Adipose tissue (tissue), 3 donors: Measurements from ENCODE around the gene RGS14. TPM values are rescaled to one million over a fixed set of nuclear protein-coding genes. Genes with fewer than 3 reads are reported as not detected.
"Not testable (repeated sequence)": the region's sequence is repeated elsewhere in the genome, so short reads cannot be mapped to it uniquely, and the experiment has no call there.

ENCODE experiments used
- H3K27ac ChIP-seq: one replicate; pipeline ENCODE4 v1.5.1; 2013; ENCODE audit warnings: low read depth, low read length
- WGBS, 3 donors: extraction: QIAGEN DNeasy Blood & Tissue Kit; methylation state at CpG; one replicate each; pipeline ENCODE4 v1.1.7; 2013; 5-methylcytosine and 5-hydroxymethylcytosine counted together
- polyA plus RNA-seq, 3 donors: library from polyadenylated mRNA; stranded (reverse); fragments of 200-250 nt; gene quantifications; one replicate each; pipeline ENCODE4 v1.2.3, GENCODE V29; 2013
- donor health status: healthy with polysubstance abuse.
- donor health status: Bipolar disorder and iron deficiency.
- donor health status: healthy.

RGS14 gene
- polyA plus RNA-seq, 3 donors: 10.1 to 17.9 (median 15.9) TPM

DNA sequence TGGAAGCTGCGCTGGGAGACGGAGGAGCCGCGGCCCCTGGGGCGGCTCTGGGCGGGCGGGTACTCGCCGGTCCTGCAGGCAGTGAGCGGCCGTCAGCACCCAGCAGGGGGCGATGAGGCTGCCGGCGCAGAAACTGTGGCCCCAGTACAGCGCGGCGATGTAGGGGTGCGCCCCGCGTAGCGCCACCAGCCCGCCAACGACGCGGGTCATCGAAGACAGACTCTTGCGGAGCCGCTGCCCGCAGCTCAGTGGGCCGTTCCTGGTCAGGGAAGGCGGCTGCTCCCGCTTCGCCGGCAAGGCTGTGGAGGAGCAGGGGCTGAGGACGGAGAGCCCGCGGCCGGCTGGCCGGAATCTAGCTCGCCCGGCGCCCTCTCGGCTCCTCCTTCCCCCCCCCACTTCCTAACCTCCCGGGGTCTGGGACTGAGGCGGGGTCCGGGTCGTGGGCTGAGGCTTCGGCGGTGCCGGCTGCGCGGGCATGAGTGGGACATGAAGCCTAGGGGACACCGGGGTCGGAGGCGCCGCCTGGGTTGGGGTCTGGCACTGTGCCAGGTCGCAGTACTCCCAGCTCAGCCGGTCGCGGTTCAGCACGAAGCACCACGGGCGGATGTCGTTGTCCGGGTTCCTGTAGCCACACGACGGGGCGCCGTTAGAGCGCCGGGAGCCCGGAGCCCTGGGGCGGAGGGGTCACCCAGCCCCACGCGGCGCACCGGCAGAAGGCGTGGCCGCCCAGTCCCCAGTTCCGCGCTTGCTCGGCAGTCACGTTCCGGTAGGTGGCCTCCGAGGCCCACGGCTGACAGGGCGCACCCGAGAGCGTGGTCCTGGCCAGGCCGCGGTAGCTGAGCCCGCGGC, 46.3 kb downstream of the RGS14 start:
- no peak overlapping the region for H3K27ac ChIP-seq
- 0% methylated on average over 80 to 93 of the region's 93 CpGs for WGBS, 3 donors

DNA sequence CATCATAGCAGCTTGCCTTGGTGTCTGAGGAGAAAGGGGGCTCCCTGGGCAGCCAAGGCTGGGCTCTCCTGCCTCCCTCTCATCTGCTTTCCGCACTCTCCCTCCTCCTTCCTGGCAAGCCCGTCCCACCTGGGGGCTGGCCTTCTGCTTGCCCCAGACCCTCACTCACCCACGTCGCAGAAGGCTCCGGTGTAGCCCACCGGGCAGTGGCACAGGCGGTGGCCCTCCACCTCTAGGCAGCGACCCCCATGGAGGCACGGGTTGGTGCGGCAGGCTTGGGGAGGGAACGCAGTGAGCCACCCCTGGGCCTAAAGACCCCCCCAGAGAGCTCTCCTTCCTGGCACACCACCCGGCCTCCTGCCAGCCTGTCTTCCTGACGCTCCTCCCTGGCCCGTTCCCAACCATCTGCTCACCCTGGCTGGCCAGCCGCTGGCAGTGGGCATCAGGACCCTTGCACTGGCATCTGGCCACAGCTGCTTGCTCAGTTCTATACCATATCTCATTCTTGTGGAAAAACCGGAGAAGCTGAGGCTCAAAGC, 47.0 kb downstream of the RGS14 start:
- H3K27ac ChIP-seq: no peak overlapping the region
- WGBS, 3 donors: 31 to 33% (median 32%) methylated on average over 16 of the region's 16 CpGs

DNA sequence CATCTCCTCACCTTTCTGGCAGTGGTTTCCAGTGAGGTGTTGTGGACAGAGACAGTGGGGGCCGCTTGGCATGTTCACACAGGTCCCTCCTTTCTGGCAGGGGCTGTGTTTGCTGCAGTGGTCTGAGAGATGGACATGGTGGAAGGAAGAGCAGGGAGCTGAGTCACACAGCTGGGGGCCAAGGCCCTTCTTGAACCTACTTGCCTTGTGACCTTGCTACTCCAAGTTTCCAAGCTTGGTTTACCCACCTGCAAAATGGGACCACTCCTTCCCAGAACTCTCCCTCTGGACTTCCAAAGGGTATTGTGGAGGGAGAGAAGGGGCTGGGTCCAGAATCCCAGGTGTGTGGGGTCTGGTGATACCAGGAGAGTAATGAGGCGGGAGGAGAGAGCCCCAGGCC, 47.6 kb downstream of the RGS14 start:
- WGBS, 3 donors: 87 to 96% (median 88%) methylated on average over 2 of the region's 2 CpGs
- no peak overlapping the region for H3K27ac ChIP-seq

DNA sequence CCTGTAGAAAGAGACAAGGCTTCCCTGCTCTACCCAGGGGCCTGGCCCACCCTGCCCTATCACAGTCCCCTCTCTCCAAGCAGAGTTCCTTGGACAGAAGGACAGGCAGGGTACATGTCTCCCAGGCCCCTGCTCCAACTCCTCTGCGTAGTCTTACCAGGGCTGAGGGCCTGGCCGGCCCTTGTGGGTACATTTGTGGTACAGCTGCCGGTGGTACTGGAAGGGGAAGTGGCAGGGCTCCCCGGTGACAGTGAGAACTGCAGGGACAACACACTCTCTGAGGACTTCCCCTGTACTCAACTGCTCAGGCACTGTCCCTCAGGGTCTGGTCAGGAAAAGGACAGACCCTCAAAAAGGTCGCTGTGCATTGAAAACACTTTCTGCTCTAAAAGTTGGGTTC, 48.1 kb downstream of the RGS14 start:
- 51 to 88% (median 67%) methylated on average over 5 of the region's 5 CpGs for WGBS, 3 donors
- H3K27ac ChIP-seq: no peak overlapping the region

DNA sequence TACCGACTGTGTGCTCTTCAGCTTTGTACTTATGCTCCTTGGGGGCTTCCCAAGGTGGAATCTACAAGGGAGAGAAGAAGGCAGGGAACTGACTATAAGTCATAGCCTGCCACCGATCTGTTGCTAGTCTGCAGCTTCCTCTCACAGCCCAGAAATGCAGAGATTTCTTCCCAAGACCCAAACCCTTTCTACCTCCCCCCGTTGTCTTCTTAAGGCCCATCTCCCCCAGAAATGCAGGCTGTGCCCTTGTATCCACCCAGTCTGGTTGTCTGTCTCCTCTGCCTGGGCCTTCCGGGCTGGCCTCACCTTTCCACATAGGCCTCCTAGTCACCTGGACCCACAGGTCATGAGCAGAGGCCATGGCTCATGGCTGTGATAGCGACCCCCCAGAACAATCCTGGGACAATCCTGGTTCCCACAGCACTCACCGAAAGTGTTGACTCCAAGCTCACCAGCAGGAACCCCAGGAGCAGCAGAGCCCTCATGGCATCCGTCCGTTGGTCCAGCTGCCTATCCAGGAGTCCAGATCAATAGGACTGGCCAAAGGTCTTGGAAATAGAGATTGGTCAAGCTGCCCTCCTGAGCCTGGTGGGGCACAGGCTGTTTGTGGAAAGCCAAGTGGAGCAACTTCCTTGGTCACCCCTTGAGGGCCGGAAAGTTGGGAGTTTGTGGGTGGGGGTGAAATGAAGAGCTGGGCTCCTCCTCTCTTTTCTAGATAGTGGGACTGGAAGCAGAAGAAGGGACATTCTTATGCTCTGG, 51.5 kb downstream of the RGS14 start, which contains the start of gene F12:
TSS of gene F12 (minus strand) at position 522 of the 759 bp plus-strand sequence. CDS start at position 485, 37 bp downstream.
- WGBS, 3 donors: 82 to 85% (median 85%) methylated on average over 9 of the region's 9 CpGs
- H3K27ac ChIP-seq: no peak within 1 kb of the TSS

DNA sequence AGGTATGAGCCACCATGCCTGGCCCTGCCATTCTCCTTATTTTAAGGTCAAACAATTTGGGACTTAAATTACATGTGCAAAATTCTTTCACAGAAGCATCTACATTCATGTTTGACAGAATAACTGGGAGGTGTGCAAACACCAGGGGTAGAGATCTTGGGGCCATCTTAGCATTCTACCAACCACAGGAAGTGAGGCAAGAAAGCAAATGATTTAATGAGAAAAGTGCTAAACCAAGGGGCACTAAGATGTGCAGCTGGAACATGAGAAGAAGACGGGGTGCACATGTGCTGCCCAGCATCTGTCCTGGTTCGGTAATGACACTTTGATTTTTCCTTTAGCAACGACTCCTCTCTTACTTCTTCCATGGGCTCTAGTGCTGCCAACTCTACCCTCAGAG, 52.9 kb downstream of the RGS14 start:
- no peak overlapping the region for H3K27ac ChIP-seq
- WGBS, 3 donors: 60 to 72% (median 72%) methylated on average over 3 of the region's 3 CpGs

DNA sequence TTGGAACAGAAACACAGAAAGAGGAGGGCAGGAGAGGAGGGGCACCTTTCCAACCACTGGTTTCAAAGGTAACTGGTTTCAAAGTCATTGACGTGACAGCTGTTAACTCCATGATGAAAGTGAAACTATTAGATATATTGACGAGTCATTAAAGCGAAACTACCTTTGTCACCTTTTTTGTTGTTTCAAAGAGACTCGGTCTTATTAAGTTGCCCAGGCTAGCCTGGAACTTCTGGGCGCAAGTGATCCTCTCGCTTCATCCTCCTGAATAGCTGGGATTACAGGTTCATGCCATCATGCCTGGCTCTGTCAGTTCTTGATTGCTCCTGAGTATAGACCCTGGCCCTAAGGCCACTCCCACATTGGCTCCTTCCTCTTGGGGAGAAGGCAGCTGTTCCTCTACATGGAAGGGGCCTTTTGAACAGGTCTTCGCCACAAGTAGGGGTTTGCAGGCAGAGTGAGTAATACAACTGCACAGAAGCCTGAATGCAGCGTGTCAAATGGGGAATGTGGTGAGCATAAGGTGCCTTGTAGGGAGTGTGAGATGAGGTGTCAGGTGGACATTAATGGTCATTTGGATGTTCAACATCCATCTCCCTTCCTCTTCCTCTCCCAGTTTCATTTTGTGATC, 55.0 kb downstream of the RGS14 start:
- 74 to 80% (median 78%) methylated on average over 8 of the region's 8 CpGs for WGBS, 3 donors
- no peak overlapping the region for H3K27ac ChIP-seq

DNA sequence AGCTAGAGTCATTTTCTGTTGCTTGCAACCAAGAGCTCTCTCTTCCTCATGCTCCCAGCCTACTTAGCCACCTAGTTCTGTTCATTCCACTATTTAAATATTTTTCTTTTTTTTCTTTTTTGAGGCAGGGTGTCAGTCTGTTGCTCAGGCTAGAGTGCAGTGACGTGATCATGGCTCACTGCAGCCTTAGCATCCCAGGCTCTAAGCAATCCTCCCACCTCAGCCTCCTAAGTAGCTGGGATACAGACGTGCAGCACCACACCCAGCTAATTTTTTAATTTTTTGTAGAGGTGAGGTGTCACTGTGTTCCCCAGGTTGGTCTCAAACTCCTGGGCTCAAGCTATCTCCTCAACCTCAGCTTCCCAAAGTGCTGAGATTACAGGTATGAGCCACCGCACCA, 56.8 kb downstream of the RGS14 start:
- 67 to 88% (median 86%) methylated on average over 3 of the region's 3 CpGs for WGBS, 3 donors

DNA sequence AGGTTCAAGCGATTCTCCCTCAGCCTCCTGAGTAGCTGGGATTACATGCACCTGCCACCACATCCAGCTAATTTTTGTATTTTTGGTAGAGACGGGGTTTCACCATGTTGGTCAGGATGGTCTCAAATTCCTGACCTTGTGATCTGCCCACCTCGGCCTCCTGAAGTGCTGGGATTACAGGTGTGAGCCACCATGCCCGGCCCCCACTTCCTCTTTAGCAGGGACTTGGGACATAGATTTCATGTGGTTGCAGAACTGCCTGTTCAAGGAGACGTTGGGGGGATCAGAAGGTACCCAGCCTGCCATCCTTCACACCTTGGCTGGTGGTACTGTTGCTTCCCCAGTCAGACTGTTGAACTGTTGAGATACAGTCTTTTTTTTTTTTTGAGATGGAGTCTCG, 59.4 kb downstream of the RGS14 start:
- 72 to 83% (median 81%) methylated on average over 6 of the region's 6 CpGs for WGBS, 3 donors
- H3K27ac ChIP-seq: not testable (repeated sequence)

More for the DNA sequence above, 56.8 kb downstream of the RGS14 start:
- H3K27ac ChIP-seq: no peak overlapping the region

DNA sequence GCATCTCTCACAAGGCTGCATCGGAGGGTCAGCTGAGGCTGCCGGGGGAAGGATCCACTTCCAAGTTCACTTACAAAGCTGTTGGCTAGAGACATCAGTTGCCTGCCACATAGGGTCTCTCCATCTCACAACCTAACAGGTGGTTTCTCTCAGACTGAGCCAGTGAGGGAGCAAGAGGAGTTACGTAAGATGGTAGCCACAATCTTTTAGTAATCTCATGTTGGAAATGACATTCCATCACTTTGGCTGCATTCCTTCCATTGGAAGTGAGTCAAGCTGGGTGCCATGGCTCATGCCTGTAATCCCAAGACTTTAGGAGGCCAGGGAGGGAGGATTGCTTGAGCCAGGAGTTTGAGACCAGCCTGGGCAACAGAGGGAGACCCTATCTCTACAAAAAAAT, 61.3 kb downstream of the RGS14 start:
- WGBS, 3 donors: 75 to 86% (median 84%) methylated on average over 3 of the region's 3 CpGs
- no peak overlapping the region for H3K27ac ChIP-seq

DNA sequence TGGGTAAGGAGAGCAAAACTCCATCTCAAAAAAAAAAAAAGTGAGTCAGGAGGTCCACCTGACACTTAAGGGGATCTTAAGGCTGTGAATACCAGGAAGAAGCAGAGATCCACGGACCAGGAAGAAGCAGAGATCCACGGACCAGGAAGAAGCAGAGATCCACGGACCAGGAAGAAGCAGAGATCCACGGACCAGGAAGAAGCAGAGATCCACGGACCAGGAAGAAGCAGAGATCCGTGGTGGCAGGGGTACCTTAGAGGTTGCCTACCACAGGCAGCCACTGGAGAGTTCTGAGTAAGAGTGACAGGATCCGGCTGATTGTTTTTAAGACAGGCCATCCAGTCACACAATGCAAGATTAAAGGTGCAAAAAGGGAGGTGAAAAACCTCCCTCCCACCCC, 62.7 kb downstream of the RGS14 start:
- WGBS, 3 donors: 69 to 72% (median 69%) methylated on average over 7 of the region's 7 CpGs

DNA sequence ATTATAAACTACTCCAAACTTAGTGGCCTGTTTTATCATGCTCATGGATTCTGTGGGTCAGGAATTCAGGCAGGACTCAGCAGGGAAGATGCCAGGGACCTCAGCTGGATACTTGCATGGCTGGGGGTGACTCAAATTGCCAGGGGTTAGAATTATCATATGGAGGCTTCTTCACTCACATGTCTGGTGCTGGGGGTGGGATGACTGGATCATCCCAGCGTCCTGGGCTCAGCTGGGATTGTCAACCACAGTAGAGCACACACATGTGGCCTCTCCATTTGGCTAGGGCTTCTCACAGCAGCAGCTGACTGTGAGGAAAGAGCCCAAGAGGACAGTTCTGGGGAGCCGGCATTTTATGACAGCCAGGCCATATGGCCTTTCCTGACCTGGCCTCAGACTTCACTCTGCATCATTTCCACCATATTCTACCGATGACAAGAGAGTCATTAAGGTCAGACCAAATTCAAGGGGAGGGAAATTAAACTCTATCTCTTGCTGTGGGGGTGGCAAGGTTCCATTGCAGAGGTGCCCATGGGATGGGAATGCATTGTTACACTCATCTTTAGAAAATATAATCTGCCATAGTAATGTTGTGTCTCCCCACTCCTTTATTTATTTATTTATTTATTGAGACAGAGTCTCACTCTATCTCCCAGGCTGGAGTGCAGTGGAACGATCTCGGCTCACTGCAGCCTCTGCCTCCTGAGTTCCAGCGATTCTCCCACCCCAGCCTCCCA, 63.5 kb downstream of the RGS14 start:
- 76 to 84% (median 80%) methylated on average over 6 of the region's 6 CpGs for WGBS, 3 donors

More for the DNA sequence above, 62.7 kb downstream of the RGS14 start:
- H3K27ac ChIP-seq: not testable (repeated sequence)

More for the DNA sequence above, 63.5 kb downstream of the RGS14 start:
- no peak overlapping the region for H3K27ac ChIP-seq

Other genes with a start within 250 kb of the RGS14 start
- 1 to 10 TPM; 7.1 to 8.7 (median 8.3) TPM for gene NSD1, start 224.2 kb upstream of the RGS14 start, polyA plus RNA-seq
- 10 to 100 TPM; 33.7 to 70.7 (median 59.7) TPM for gene RAB24, start 54.2 kb upstream of the RGS14 start, polyA plus RNA-seq
- 100 to 1,000 TPM in 2 of 3 donors, 10 to 100 TPM in 1; 94.6 to 215 (median 185) TPM for gene PRELID1, start 54.1 kb upstream of the RGS14 start, polyA plus RNA-seq
- gene MXD3, start 46.0 kb upstream of the RGS14 start, polyA plus RNA-seq: 10 to 100 TPM in 2 of 3 donors, 1 to 10 TPM in 1; 5.4 to 11.1 (median 10.1) TPM
- gene LMAN2, start 6.3 kb upstream of the RGS14 start, polyA plus RNA-seq: 100 to 1,000 TPM; 100 to 227 (median 155) TPM
- not detected for gene SLC34A1, start 26.5 kb downstream of the RGS14 start, polyA plus RNA-seq
- gene PFN3, start 42.7 kb downstream of the RGS14 start, polyA plus RNA-seq: not detected
- 1 to 10 TPM in 1 of 3 donors, under 1 TPM in 1, not detected in 1; 0.42 to 2.0 TPM for gene F12, start 51.6 kb downstream of the RGS14 start, polyA plus RNA-seq
- 10 to 100 TPM; 10.8 to 21.5 (median 16.2) TPM for gene GRK6, start 68.8 kb downstream of the RGS14 start, polyA plus RNA-seq
- gene PRR7, start 88.9 kb downstream of the RGS14 start, polyA plus RNA-seq: 1 to 10 TPM in 2 of 3 donors, under 1 TPM in 1; 0.34 to 2.7 (median 1.9) TPM
- gene DBN1, start 115.7 kb downstream of the RGS14 start, polyA plus RNA-seq: 10 to 100 TPM; 10.1 to 85.7 (median 45.1) TPM
- gene PDLIM7, start 139.7 kb downstream of the RGS14 start, polyA plus RNA-seq: 100 to 1,000 TPM in 1 of 3 donors, 10 to 100 TPM in 2; 10.5 to 105 (median 54.0) TPM
- 10 to 100 TPM in 2 of 3 donors, 1 to 10 TPM in 1; 5.2 to 17.7 (median 15.1) TPM for gene DOK3, start 151.9 kb downstream of the RGS14 start, polyA plus RNA-seq
- gene DDX41, start 159.0 kb downstream of the RGS14 start, polyA plus RNA-seq: 10 to 100 TPM; 45.8 to 77.4 (median 77.2) TPM
- 100 to 1,000 TPM in 1 of 3 donors, 10 to 100 TPM in 2; 61.5 to 201 (median 72.5) TPM for gene FAM193B, start 196.6 kb downstream of the RGS14 start, polyA plus RNA-seq
- 100 to 1,000 TPM in 2 of 3 donors, 10 to 100 TPM in 1; 67.5 to 185 (median 118) TPM for gene TMED9, start 234.3 kb downstream of the RGS14 start, polyA plus RNA-seq
- 10 to 100 TPM; 21.6 to 45.4 (median 23.8) TPM for gene B4GALT7, start 242.2 kb downstream of the RGS14 start, polyA plus RNA-seq